C4-2B (cell line): Measurements from ENCODE around the gene LRP1B.

Source experiments
- ZFX ChIP-seq: fragments of 450-650 bp; IDR thresholded peaks from 2 replicates; pipeline ENCODE4 v1.6.1; 2017
- TF ChIP-seq, protein P1 (sequence below): fragments of 450-650 bp; conservative IDR thresholded peaks from 2 replicates; pipeline ENCODE4 v1.5.1; 2017; ENCODE audit warnings: mild to moderate bottlenecking

DNA sequence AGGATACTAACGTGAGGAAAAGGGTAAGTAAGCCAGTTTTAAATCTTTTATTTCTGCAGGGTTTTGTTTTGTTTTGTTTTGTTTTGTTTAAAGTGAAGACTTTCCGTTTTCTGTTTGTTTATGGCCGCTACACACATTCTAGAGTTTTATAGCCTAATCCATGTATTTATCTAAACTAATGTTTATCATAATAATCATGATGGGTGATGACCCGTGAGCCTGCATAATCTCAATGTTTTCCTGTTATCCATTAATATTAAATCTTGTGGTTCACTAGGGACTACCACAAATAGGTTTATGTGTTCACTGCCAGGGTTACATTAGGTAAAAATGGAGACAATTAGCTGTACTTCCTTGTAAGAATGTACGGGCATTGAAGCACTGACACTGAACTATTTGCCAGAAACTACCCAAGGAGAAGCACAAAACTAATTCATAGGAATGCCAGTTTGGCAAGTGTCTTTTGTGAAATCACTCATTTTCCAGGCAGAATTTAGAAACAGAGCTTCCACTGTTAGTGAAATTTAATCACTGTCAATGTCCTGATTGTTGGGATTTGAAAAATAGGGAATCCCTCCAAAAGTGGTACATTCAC is 574.8 kb downstream of the LRP1B start:
- TF ChIP-seq, protein P1, sequence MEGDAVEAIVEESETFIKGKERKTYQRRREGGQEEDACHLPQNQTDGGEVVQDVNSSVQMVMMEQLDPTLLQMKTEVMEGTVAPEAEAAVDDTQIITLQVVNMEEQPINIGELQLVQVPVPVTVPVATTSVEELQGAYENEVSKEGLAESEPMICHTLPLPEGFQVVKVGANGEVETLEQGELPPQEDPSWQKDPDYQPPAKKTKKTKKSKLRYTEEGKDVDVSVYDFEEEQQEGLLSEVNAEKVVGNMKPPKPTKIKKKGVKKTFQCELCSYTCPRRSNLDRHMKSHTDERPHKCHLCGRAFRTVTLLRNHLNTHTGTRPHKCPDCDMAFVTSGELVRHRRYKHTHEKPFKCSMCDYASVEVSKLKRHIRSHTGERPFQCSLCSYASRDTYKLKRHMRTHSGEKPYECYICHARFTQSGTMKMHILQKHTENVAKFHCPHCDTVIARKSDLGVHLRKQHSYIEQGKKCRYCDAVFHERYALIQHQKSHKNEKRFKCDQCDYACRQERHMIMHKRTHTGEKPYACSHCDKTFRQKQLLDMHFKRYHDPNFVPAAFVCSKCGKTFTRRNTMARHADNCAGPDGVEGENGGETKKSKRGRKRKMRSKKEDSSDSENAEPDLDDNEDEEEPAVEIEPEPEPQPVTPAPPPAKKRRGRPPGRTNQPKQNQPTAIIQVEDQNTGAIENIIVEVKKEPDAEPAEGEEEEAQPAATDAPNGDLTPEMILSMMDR: no peak
- TF ChIP-seq ZFX: no peak
